HG02884 (cell line): Measurements from ENCODE around the gene OCIAD1.
"Not testable (repeated sequence)": the region's sequence is repeated elsewhere in the genome, so short reads cannot be mapped to it uniquely, and the experiment has no call there.

Experiments used
- ATAC-seq: cut with Tn5 transposase; IDR thresholded peaks from one replicate; pipeline ENCODE4 v1.9.1; 2021; ENCODE audit warnings: mild to moderate bottlenecking, moderate library complexity; ENCODE audit not compliant: unreplicated experiment

Gene OCIAD1, protein sequence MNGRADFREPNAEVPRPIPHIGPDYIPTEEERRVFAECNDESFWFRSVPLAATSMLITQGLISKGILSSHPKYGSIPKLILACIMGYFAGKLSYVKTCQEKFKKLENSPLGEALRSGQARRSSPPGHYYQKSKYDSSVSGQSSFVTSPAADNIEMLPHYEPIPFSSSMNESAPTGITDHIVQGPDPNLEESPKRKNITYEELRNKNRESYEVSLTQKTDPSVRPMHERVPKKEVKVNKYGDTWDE

DNA sequence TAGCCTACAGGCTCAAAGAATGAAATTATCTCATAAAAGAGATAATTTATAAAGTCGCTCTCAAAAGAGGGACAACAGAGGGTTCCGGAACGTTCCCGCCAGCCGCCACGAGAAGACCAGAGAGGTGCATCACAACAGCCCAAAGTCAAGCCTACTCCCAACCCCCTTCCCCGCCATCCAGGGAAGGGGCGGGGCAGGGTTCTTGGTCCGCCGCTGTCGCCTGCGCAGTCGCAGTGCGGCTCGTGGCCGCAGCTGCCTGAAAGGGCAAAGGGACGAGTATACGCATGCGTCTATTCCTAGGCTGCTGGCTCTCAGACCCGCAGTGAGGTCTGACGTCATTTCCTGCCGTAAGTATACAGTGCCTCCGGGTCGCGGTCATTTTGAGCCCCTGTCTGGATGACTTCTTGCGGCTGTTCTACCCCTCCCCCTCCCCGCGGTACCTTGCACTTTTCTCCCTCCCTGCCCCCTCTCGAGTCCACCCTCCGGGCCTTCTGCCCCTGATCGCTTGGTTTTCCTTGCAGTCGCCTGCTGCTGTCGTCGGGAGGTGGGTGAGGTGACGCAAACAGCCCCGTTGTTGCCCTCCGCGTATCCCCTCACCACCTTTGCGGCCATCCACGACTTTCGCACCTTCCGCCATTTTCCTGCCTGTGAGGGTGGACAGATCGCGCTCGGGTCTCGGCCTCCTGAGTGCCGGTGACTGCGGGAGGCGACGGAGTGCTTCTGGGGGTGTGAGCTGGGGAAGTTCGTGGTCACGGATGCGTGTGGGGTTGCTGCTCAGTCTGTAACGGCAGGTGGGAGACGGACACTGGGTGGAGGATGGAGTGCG, at the start of gene OCIAD1:
TSS of gene OCIAD1 (plus strand) at position 383 of the 826 bp plus-strand sequence. CDS start 1,537 bp downstream, outside the sequence.
- ATAC-seq = peak; percentile 99

DNA sequence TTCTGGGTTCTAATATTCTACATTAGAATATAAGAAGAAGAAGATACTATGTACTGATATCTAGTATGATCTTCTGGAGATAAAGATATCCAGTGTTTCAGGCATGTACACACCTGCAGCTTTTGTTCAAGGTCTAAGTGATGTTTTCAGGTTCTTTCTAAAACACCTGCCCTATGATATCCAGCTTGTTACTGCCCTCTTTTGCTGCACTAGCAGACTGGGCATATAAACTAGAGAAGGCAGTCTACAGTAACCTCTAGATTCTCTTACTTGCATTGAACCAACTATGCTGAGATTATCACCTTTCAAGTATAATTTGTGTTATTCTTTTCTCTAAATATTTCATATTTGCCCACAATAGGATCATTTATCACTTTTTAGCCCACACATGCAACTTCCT, 48.9 kb upstream of the OCIAD1 start:
- no peak for ATAC-seq

DNA sequence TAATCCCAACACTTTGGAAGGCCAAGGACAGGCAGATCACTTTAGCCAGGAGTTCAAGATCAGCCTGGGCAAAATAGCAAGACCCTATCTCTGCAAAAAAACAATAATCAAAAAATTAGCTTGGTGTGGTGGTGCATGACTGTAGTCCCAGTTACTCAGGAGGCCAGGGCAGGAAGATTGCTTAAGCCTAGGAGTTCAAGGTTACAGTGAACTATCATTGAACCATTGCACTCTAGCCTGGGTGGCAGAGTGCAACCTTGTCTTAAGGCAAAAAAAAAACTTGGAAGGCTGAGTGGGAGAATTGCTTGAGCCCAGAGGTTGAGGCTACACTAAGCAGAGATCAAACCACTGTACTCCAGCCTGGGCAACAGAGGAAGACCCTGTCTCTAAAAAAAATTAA, 45.6 kb upstream of the OCIAD1 start:
- no peak for ATAC-seq

DNA sequence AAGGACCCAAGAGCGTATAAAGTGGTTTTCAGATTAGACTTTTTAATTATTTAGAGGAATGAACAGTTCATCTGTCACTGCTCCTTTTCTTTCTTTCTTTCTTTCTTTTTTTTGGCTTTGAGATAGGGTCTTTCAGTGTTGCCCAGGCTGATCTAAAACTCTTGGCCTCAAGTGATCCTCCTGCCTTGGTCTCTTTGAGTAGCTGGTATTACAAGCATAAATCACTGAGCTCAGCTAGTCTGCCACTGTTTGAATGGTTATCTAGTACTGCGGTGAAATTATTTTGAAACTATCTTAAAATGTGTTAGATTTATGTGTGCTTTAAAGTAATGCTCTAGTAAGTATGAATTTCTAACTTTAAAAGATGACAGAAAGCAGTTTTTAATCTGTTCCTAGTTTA, 44.3 kb upstream of the OCIAD1 start:
- ATAC-seq = no peak

DNA sequence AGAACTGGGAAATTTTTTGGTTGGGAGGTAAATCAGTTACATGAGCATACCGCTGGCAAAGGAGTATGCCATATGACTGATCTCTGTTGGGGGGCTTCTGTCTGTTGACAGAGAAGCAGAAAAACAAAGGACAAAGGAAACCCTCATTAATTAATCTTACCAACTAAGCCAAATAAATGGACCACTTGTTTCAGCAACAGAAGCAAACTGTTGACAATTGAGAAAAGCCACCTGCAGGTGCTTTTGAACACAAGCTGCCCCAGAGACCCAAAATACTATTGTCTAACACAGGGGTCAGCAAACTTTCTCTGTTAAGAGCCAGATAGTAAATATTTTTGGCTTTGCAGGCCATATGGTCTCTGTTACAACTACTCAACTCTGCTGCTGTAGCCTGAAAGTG, 43.8 kb upstream of the OCIAD1 start:
- ATAC-seq = no peak

DNA sequence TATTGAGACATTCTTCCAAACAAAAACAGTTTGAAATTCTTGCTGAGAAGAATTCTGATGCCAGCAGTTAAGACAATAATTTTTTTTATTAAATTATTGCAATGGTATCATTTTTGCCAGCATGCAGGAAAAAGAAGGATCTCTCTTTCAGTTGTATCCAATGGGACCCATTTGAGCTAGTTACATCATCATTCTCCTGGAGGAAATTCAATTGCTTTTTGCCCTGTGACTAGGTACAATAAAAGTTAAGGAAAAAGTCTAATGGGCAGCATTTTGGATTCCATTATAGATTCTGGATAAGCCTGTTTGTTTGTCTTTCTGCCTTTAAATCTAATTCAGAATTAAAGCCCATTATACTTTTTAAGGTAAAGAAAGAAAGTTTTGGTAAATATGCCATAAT, 40.3 kb upstream of the OCIAD1 start:
- no peak for ATAC-seq

DNA sequence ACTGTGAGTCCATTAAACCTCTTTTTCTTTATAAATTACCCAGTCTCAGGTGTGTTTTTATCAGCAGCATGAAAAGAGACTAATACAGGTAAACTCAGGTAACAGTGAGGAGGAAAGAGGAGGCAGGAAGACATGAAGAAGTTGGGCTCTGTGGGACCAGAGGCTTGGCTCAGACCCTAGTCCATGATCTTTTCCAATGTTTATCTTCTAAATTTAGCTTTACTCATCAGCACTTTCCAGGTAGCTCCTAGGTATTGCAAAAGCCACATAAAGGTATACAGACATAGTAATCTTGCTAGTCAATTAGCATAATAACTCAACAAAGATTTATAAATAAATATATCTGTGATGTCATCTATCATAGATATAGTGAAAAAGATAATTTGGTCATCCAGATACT, 39.6 kb upstream of the OCIAD1 start:
- ATAC-seq = no peak

DNA sequence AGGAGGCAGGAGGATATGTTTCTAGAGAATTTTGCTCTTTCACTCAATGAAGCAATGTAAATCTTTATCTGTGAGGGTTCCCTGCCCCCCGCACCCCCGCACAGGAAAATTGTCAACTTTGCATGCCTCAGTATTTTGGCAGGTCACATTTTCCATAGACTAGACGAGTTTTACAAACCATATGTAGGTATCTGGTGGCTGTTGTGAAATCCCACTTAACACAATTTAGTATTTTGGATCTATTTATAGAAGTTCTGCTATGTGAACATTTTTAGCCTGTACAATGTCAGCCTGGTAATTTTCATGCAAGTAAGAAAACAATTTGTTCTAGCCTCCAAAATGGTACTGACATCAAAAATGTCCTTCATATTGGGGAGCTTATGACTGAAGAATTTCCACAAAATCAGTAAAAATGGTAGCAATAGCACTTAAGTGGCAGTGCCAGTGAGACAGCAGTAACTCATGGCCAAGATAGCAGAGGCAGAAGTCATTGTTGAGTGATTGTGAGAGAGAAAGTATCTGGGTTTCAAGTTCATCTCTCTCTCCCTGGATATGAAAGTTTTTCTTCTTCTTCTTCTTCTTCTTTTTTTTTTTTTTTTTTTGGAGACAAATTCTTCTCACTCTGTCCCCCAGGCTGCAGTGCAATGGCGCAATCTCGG, 38.4 kb upstream of the OCIAD1 start:
- ATAC-seq = peak; percentile 61

DNA sequence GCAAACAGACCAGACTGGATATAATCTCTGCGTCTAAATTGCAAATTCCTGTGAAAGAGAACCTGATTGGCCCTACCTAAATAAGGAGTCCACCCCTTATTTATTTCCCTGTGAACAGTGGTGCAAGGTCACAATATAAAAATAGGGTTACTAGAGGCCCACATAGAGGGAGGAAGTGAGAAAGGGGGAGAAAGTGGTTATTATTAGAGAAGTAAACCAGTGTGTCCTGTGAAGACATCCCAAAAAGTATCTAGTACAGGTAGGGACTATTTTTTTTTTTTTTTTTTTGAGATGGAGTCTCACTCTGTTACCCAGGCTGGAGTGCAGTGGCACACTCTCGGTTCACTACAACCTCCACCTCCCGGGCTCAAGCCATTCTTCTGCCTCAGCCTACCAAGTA, 35.8 kb upstream of the OCIAD1 start:
- no peak for ATAC-seq

DNA sequence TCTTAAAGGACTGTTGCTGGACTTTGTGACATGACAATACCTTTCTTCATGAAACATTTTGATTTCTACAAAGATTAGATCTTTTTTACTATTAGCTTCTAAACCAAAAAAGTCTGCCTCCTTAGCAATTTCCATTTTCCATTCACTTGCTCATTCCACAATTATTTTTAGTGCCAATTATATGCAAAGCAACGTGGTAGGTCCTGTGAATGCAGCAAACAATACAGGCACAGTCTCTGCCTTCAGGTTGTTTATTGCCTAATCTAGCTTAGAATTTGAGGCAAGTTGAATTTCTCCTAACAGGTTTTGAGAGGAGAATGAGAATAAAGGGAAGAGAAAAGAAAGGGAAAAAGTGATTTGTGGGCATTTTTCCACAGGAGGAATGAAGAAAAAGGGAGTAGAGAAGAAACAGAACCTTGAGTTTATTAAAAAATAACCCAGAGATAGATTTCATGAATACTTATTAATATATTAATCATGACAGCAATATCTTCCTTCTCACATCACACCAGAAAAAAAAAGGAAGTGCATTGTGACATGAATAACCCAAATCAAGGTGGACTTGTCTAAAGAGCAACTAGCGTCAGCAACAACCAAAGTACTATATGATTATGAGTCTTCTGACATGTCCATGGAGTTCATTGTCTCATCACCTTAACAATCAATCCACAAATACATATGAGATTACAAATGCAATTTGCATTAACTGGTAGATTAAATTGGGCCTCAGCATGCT, 34.5 kb upstream of the OCIAD1 start:
- no peak for ATAC-seq

DNA sequence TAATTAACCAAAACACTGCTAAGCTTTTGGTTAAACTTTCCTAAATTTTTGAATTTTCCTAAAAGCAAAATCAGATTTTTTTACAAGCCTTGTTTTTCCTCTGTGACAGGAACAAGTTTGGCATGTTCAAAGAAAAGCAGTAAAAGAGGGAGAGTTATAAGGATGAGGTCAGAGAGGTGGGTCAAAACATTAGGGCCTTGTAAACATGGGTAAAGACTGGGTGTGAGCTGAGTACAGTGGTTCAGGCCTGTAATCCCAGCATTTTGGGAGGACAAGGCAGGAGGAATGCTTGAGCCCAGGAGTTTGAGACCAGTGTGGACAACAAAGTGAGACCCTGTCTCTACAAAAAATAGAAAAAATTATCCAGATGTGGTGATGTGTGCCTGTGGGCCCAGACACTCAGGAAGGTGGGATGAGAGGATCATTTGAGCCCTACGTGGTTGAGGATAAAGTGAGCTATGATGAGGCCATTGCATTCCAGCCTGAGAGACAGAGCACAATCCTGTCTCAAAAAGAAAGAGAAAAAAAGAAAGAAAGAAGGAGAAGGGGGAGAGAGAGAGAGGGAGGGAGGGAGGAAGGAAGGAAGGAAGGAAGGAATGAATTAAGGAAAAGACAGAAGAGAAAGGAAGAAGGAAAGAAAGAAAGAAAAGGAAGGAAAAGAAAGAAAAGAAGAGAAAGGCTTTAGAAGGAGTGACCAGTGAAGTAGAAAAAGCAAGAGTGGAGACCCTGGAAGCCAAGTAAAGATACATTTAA, 33.8 kb upstream of the OCIAD1 start:
- ATAC-seq = no peak

DNA sequence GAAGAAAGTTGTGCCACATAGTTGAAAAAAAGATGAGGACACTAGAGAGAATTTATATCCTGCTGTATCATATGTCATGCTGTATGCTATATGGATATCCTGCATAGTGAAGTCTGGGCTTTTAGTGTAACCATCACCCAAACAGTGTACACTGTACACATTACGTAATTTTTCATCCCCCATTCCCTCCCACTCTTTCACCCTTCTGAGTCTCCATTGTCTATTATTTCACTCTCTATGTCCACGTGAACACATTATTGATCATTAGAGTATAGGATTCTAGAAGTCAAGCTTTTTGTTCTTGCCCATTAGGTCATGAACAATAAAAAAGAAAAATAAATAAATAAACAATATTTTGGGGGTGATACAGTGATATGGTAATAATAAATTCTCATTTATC, 32.8 kb upstream of the OCIAD1 start:
- no peak for ATAC-seq

DNA sequence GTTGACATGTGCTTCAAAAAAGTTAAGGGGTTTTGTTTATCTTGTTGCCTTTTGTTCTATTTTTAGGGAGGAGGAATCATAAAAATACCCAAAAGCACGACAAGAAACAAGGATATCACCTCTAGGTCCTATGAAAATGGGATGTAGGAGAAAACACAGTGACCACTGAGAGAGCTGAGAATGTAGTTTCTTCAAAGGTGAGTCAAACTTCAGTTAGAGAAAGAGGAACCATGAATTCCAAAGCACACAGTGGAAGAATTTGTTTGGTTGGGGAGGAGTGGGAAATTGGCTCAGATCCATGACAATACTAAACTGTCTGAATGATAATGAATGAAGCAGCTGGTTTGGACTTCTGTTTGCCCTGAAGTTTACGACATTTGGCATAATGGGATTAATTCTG, 31.7 kb upstream of the OCIAD1 start:
- ATAC-seq = no peak

DNA sequence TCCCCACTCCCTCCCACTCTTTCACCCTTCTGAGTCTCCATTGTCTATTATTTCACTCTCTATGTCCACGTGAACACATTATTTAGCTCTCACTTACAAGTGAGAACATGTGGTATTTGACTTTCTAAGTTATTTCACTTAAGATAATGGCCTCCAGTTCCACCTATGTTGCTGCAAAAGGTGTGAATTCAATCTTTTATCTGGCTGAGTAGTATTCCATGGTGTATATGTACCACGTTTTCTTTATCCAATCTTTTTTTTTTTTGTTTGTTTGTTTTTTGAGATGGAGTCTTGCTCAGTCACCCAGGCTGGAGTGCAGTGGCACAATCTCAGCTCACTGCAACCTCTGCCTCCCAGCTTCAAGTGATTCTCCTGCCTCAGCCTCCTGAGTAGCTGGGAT, 30.7 kb upstream of the OCIAD1 start:
- ATAC-seq = not testable (repeated sequence)

DNA sequence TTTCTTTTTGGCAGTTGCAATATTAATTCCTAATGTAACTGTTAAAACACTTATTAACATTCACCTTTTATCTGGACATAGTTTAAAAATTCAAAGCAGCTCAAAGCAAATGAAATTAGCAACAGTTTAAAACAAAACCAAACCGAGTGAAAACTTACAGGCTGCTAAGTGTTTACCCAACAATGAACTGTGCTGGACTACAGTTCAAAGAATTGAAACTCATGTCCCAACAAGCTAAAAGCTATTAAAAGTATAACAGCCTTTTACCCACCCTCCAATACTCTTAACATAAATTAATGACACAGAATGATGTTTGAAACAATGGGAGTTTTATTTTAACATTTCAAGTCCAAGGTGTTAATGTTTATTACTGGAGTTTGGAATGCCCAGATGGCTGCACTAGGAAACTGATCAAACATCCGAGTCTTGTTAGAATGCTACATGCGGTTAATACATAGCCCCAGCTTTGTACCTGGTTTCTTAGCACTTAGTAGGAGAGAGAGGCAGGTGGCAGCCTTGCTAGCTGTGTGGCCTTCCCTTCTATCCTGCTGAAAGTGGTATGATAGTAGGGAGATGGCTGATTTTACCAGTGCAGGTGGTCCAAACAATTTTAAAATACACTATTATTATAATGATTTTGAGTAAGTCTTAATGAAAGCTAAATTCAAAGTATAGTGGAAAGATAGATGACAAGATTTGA, 29.7 kb upstream of the OCIAD1 start:
- no peak for ATAC-seq

DNA sequence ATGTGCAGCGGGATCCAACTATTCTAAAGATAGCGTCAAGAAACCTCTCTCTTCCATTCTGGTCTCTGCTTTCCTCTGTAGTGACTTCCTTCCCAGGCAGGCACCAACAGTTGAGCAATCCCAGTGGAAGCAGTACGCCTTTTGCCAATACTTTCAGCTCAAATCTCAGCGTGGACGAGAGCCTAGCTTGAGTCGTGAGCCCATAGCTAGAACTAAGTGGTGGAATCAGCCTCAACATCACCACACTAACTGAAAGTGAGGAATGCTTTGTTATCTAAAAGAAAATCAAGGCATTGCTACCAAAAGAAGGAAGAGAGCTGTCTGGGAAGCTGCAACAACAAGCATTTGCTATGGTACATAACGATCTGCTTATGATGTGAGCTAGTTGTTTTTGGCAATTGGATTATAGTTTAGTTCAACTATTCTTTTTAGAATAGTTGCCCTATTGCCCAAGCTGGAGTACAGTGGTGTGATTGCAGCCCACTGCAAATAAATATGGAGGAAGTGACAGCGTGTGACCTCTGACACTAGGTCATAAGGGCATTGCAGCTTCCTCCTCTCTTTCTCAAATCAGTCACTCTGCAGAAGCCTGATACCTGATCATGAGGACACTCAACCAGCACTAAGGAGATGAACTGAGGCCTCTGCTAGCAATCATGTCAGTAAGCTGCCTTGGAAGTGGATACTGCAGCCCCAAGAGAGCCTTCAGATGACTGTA, 26.1 kb upstream of the OCIAD1 start:
- ATAC-seq = no peak

DNA sequence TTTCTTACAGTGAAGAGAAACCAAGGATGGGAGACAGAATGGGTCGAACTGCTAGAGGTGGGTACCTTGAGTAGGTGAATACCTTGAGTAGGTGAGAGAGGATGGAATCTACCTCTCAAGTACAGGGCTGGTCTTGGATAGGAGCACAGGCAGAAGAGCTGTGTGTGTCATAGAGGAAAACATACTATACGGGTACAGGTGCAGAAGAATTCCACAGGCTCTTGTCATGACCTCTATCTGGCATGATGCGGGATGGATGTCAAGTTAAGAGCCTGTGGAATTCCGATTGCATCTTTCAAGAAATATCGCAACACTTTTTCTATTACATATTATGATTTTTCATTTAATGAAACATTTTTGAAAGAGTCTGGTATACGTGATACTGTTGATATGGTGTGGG, 18.0 kb upstream of the OCIAD1 start:
- ATAC-seq = no peak

DNA sequence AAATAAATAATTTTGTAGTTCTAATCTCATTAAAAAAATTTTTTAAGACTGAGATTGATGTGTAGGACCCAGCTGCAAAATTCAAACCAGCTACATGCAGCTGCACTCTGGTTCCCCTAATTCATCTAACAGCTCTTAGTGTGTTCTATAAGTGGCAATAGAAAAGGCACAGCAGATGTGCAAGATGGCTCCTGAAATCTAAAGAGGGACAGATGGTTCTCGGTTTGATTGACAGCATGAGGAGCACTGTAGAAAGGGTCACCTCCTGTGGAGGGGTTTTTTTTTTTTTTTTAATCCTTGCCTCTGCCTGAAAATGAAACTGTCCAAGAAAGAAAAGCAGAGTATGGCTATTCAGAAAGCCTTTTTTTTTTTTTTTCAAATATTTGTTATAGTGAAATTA, 16.9 kb upstream of the OCIAD1 start:
- peak; percentile 78 for ATAC-seq

DNA sequence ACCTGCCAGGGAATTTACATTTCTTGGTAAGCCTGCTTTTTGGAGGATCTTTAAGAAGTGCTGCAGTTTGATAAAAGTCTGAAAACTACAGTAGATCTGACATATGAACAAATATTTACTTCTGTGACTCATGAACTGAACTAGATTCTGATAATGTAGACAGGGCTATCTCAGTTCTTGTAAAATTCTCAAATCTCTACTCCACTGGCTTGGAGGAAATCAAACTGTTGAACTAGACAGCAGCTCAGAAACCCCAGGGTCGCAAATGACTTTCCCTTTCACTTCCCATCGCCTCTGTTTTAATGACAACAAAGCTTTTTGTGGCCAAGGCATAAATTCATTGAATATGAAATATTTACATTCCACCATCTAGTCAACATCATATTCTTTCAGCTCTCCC, 15.4 kb upstream of the OCIAD1 start:
- ATAC-seq = peak; percentile 45
